Activated CD4-positive, alpha-beta T cell treated with anti-CD3 and anti-CD28 coated beads, Interleukin-2, Interleukin-4, amounts not matched to agents 100 ng/mL and 50 ng/mL, durations not matched to agents 16 hours and 8 hours (primary cell): ENCODE measurements around the gene CNGB1.

Experiments used
- DNase-seq: peaks from one replicate; pipeline ENCODE4 v3.0.0-alpha.2; 2020; ENCODE audit warnings: low spot score

The CNGB1 gene

GRCh38 chr16:57972306-57972705 lies 1.4 kb upstream of the CNGB1 start:
- no peak for DNase-seq

- DNase-seq, result no peak
Measured at GRCh38 chr16:57971848-57972247, 920 bp upstream of the CNGB1 start.

- DNase-seq, result no peak
Measured at GRCh38 chr16:57970319-57970718, 609 bp downstream of the CNGB1 start.

GRCh38 chr16:57969451-57970123 lies 1.3 kb downstream of the CNGB1 start:
- DNase-seq, result no peak

- DNase-seq, result no peak
Measured at GRCh38 chr16:57967916-57968315, 3.0 kb downstream of the CNGB1 start.

GRCh38 chr16:57966986-57967385 lies 3.9 kb downstream of the CNGB1 start:
- no peak for DNase-seq

GRCh38 chr16:57966204-57966771 lies 4.6 kb downstream of the CNGB1 start:
- DNase-seq, result no peak

- DNase-seq, result no peak
Measured at GRCh38 chr16:57964157-57964700, 6.7 kb downstream of the CNGB1 start.

- no peak for DNase-seq
Measured at GRCh38 chr16:57962756-57963155, 8.2 kb downstream of the CNGB1 start.

- DNase-seq, result no peak
Measured at GRCh38 chr16:57962046-57962445, 8.9 kb downstream of the CNGB1 start.

- no peak for DNase-seq
Measured at GRCh38 chr16:57961538-57961937, 9.4 kb downstream of the CNGB1 start.

GRCh38 chr16:57960826-57961472 lies 10.0 kb downstream of the CNGB1 start:
- no peak for DNase-seq

- DNase-seq, result no peak
Measured at GRCh38 chr16:57960310-57960709, 10.6 kb downstream of the CNGB1 start.

- DNase-seq, result no peak
Measured at GRCh38 chr16:57959804-57960203, 11.1 kb downstream of the CNGB1 start.

- no peak for DNase-seq
Measured at GRCh38 chr16:57959121-57959520, 11.8 kb downstream of the CNGB1 start.

- DNase-seq, result no peak
Measured at GRCh38 chr16:57958544-57958943, 12.4 kb downstream of the CNGB1 start.

GRCh38 chr16:57957673-57958392 lies 13.1 kb downstream of the CNGB1 start:
- DNase-seq, result no peak

- no peak for DNase-seq
Measured at GRCh38 chr16:57956924-57957672, 13.8 kb downstream of the CNGB1 start.

- no peak for DNase-seq
Measured at GRCh38 chr16:57956270-57956808, 14.6 kb downstream of the CNGB1 start.

- DNase-seq, result no peak
Measured at GRCh38 chr16:57955572-57956188, 15.2 kb downstream of the CNGB1 start.

GRCh38 chr16:57953857-57954256 lies 17.1 kb downstream of the CNGB1 start:
- DNase-seq, result no peak
